Smooth muscle cell (in vitro differentiated cells): Measurements from ENCODE around the gene KSR2. TPM values are rescaled to one million over a fixed set of nuclear protein-coding genes. Genes with fewer than 3 reads are reported as not detected.

Experiments used
- DNase-seq: peaks from one replicate; lab custom pipeline; 2025; ENCODE audit not compliant: unreplicated experiment; lab: John Stamatoyannopoulos, UW
- H2AFZ ChIP-seq: fragments of 200-600 bp; sonication (generic); 2 replicates; pipeline ENCODE4 v1.6.0; 2016; ENCODE audit warnings: antibody characterized with exemption, low read depth, mild to moderate bottlenecking
- H3F3A ChIP-seq: fragments of 200-600 bp; sonication (generic); 2 replicates; pipeline ENCODE4 v1.6.0; 2017; ENCODE audit warnings: antibody characterized with exemption, low read depth
- H3K27ac ChIP-seq: fragments of 200-600 bp; sonication (generic); 2 replicates; pipeline ENCODE4 v1.5.1; 2016; ENCODE audit warnings: low read depth, mild to moderate bottlenecking
- H3K27me3 ChIP-seq: fragments of 200-600 bp; sonication (generic); 2 replicates; pipeline ENCODE4 v1.6.1; 2016; ENCODE audit warnings: low read depth, mild to moderate bottlenecking
- H3K36me3 ChIP-seq: fragments of 200-600 bp; sonication (generic); 2 replicates; pipeline ENCODE4 v1.5.1; 2016; ENCODE audit warnings: low read depth
- H3K4me1 ChIP-seq: fragments of 200-600 bp; sonication (generic); 2 replicates; pipeline ENCODE4 v1.5.1; 2016; ENCODE audit warnings: low read depth
- H3K4me2 ChIP-seq: fragments of 200-600 bp; sonication (generic); 2 replicates; pipeline ENCODE4 v1.6.0; 2016; ENCODE audit warnings: mild to moderate bottlenecking
- H3K4me3 ChIP-seq: fragments of 200-600 bp; sonication (generic); 2 replicates; pipeline ENCODE4 v1.5.1; 2016; ENCODE audit warnings: mild to moderate bottlenecking
- H3K79me2 ChIP-seq: fragments of 200-600 bp; sonication (generic); 2 replicates; pipeline ENCODE4 v1.6.0; 2016; ENCODE audit warnings: low read depth, mild to moderate bottlenecking
- H3K9ac ChIP-seq: fragments of 200-600 bp; sonication (generic); 2 replicates; pipeline ENCODE4 v1.6.0; 2016; ENCODE audit warnings: low read depth
- H3K9me3 ChIP-seq: fragments of 200-600 bp; sonication (generic); replicated peaks from 2 replicates; pipeline ENCODE4 v1.5.1; 2016; ENCODE audit warnings: low read depth
- H4K20me1 ChIP-seq: fragments of 200-600 bp; sonication (generic); 2 replicates; pipeline ENCODE4 v1.6.0; 2016; ENCODE audit warnings: low read depth
- CTCF ChIP-seq: fragments of 200-600 bp; sonication (generic); IDR thresholded peaks from 2 replicates; pipeline ENCODE4 v1.5.1; 2017; ENCODE audit warnings: borderline replicate concordance, mild to moderate bottlenecking, antibody characterized with exemption; ENCODE audit not compliant: insufficient read depth, poor library complexity, severe bottlenecking
- WGBS: methylation state at CpG from one replicate; pipeline ENCODE4 v1.1.7; 2016; ENCODE audit warnings: low lambda C conversion rate; 5-methylcytosine and 5-hydroxymethylcytosine counted together
- polyA plus RNA-seq: library from polyadenylated mRNA; unstranded; fragments of >200 nt; fragmentation: Nextera tagmentation; extraction: Ambion mirVana; gene quantifications from 2 replicates; pipeline ENCODE4 v1.2.1, GENCODE V29; 2016
- total RNA-seq: library from RNA; depleted of rRNA; stranded (reverse); fragments of >200 nt; gene quantifications from 2 replicates; pipeline ENCODE4 v1.2.3, GENCODE V29; 2014

KSR2 gene
- total and polyA plus RNA-seq, 2 experiments from 2014 or later = 0.04 TPM; not detected in 1

GRCh38 chr12:117901631-117902030 is 67.2 kb downstream of the KSR2 start:
- Histone ChIP-seq H3K4me3 (no peak overlapping the region), H3K4me1 (no peaks in the 10 kb centered on the region), H4K20me1 (no peaks in the 10 kb centered on the region), H3K9me3 (no peaks in the 10 kb centered on the region), H3K27ac (no peak overlapping the region), H3K36me3 (no peaks in the 10 kb centered on the region), H3F3A (no peaks in the 10 kb centered on the region), H2AFZ (no peak overlapping the region), H3K79me2 (no peaks in the 10 kb centered on the region), H3K9ac (no peak overlapping the region), H3K4me2 (no peak overlapping the region), H3K27me3 (no peaks in the 10 kb centered on the region)
- no peak for DNase-seq
- 89% methylated on average over 8 of the region's 8 CpGs for WGBS
- TF ChIP-seq CTCF = no peak

- Histone ChIP-seq H3K36me3 (no peaks in the 10 kb centered on the region), H3K4me1 (no peaks in the 10 kb centered on the region), H4K20me1 (no peaks in the 10 kb centered on the region), H2AFZ (no peak overlapping the region), H3K79me2 (no peaks in the 10 kb centered on the region), H3K27me3 (no peaks in the 10 kb centered on the region), H3K4me2 (no peak overlapping the region), H3F3A (no peaks in the 10 kb centered on the region), H3K4me3 (no peak overlapping the region), H3K9ac (no peak overlapping the region), H3K27ac (no peak overlapping the region), H3K9me3 (no peaks in the 10 kb centered on the region)
- TF ChIP-seq CTCF = no peak
- 73% methylated on average over 4 of the region's 4 CpGs for WGBS
- DNase-seq = no peak
Observed at GRCh38 chr12:117900561-117900960, 68.2 kb downstream of the KSR2 start.

- Histone ChIP-seq H3K4me2 (no peak overlapping the region), H3K4me1 (no peaks in the 10 kb centered on the region), H3K27ac (no peak overlapping the region), H3K9ac (no peak overlapping the region), H4K20me1 (no peaks in the 10 kb centered on the region), H2AFZ (no peak overlapping the region), H3K9me3 (no peaks in the 10 kb centered on the region), H3F3A (no peaks in the 10 kb centered on the region), H3K4me3 (no peak overlapping the region), H3K27me3 (no peaks in the 10 kb centered on the region), H3K79me2 (no peaks in the 10 kb centered on the region), H3K36me3 (no peaks in the 10 kb centered on the region)
- no peak for TF ChIP-seq CTCF
- DNase-seq = no peak
- WGBS = 93% methylated on average over 14 of the region's 14 CpGs
Observed at GRCh38 chr12:117897372-117898161, 71.2 kb downstream of the KSR2 start.

GRCh38 chr12:117896009-117896408 is 72.8 kb downstream of the KSR2 start:
- H4K20me1 ChIP-seq = no peaks in the 10 kb centered on the region
- H3K4me2 ChIP-seq = no peak overlapping the region
- no peaks in the 10 kb centered on the region for H3K27me3 ChIP-seq
- H3K79me2 ChIP-seq = no peaks in the 10 kb centered on the region
- H3K4me1 ChIP-seq = no peaks in the 10 kb centered on the region
- 96% methylated on average over 1 of the region's 1 CpG for WGBS
- no peak for TF ChIP-seq CTCF
- no peaks in the 10 kb centered on the region for H3K9me3 ChIP-seq
- no peak overlapping the region for H3K27ac ChIP-seq
- H3K4me3 ChIP-seq = no peak overlapping the region
- DNase-seq = no peak
- no peak overlapping the region for H2AFZ ChIP-seq
- no peaks in the 10 kb centered on the region for H3K36me3 ChIP-seq
- H3F3A ChIP-seq = no peaks in the 10 kb centered on the region
- H3K9ac ChIP-seq = no peak overlapping the region
